ENCODE data around the gene TPRG1. TPM values are rescaled to one million over a fixed set of nuclear protein-coding genes. Genes with fewer than 3 reads are reported as not detected.

TPRG1 gene
- total and polyA plus RNA-seq, 2 of the 8 experiments (the other 6 are each of a cell fraction or from before 2014, with no cell fraction given): 0.37 to 0.47 TPM

GRCh38 chr3:189202106-189202505 is 30.3 kb downstream of the TPRG1 start (continued):
- TF ChIP-seq SAP30 (IDR thresholded peaks at IDR 0.05; ENCODE audit: insufficient read depth, insufficient replicate concordance, low read length) (no peak), ASH2L (IDR thresholded peaks at IDR 0.05; ENCODE audit: low read length) (no peak), RFX5 (IDR thresholded peaks at IDR 0.05; ENCODE audit: borderline replicate concordance, low read depth, low read length) (no peak), E2F6 (IDR thresholded peaks at IDR 0.05) (no peak), POLR2A (IDR thresholded peaks at IDR 0.05; ENCODE audit: control extremely low read depth in 1 of 2, low read depth in 2 of 2, low read length in 2 of 2) (no peak)
- TF ChIP-seq, protein P1, sequence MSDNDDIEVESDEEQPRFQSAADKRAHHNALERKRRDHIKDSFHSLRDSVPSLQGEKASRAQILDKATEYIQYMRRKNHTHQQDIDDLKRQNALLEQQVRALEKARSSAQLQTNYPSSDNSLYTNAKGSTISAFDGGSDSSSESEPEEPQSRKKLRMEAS (IDR thresholded peaks at IDR 0.05): no peak

All from H1 (cell line).